H1 (cell line): Measurements from ENCODE around the gene OPCML. TPM values are rescaled to one million over a fixed set of nuclear protein-coding genes. Genes with fewer than 3 reads are reported as not detected.

Source experiments
- POLR2A ChIP-seq, 2 experiments: IDR thresholded peaks; 1 replicate in 1 of 2; 2 replicates in 1 of 2; pipeline ENCODE4 v1.6.1; 2011; ENCODE audit warnings: low read depth in 2 of 2, low read length in 2 of 2, mild to moderate bottlenecking in 2 of 2; ENCODE audit errors: control extremely low read depth in 1 of 2
- SRF ChIP-seq: IDR thresholded peaks from 2 replicates; pipeline ENCODE4 v1.6.1; 2011; ENCODE audit warnings: mild to moderate bottlenecking, low read depth, low read length, moderate library complexity
- polyA plus RNA-seq, 7 experiments: library from polyadenylated mRNA; depleted of rRNA in 3 of 7; stranded (reverse) in 5 of 7; unstranded in 2 of 7; fragments of >200 nt in 5 of 7; fragments of 200-250 nt in 2 of 7; gene quantifications; 1 replicate in 5 of 7; 2 replicates in 1 of 7; 4 replicates in 1 of 7; pipeline versions ENCODE4 v1.2.1 to v1.2.3, GENCODE V29; 2011 to 2013; ENCODE audit warnings: missing spikeins in 2 of 7, mixed read lengths in 2 of 7
- total RNA-seq: library from RNA; stranded (reverse); fragmentation: NEBNext Ultra II Directional; extraction: Animal tissue kit (Norgen Biotek cat#: 25700); gene quantifications from 2 replicates; pipeline ENCODE4 v1.2.1, GENCODE V29; 2021
- TF ChIP-seq, protein P1 (sequence below): IDR thresholded peaks from 2 replicates; pipeline ENCODE4 v1.6.1; 2011; ENCODE audit warnings: low read depth, mild to moderate bottlenecking, low read length; ENCODE audit not compliant: insufficient read depth

The OPCML gene
- total and polyA plus RNA-seq, 2 of the 8 experiments (the other 6 are each of a cell fraction or from before 2014, with no cell fraction given): 2.3 to 3.1 TPM

DNA sequence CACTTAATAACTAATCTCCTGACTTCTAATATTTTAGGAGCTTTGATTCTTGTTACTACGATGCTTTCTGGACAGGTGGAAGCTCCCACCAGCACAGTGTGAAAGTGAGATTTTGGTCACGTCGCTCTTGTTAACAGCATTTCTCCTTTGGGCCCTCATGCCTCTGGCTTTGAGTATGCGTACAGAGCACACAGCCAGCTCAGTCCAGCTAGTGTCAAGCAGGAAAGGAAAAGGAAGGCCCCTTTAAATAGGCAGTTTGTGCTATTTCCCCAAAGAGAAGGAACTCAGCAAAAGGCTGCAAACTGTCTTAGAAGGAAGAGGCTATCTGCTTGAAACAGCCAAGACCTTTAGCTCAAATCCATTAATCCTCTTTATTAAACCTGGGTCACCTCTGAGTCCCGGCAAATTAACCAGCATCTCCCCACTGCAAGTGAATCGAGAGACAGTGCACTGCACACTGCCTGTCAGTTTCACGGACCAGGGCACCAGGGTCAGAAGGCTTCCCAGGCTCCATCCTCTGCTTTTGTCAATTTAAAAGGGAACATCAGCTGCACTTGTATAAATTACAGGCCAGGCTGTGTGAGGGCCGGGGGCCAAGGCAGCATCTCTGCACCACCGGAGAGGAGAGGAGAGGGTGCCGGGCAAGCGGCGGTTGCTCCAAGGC, 34.7 kb downstream of the OPCML start (continued):
- TF ChIP-seq, protein P1, sequence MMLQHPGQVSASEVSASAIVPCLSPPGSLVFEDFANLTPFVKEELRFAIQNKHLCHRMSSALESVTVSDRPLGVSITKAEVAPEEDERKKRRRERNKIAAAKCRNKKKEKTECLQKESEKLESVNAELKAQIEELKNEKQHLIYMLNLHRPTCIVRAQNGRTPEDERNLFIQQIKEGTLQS: no peak
- TF ChIP-seq SRF (no peak), POLR2A (IDR thresholded peaks at IDR 0.05; ENCODE audit: control extremely low read depth in 1 of 2, low read depth in 2 of 2, low read length in 2 of 2) (no peak)
